IMR-90 (cell line): ENCODE measurements around the gene CTIF. TPM values are rescaled to one million over a fixed set of nuclear protein-coding genes. Genes with fewer than 3 reads are reported as not detected.

Experiments
- ATAC-seq: fragments of 200-7000 bp; cut with Tn5 transposase; 2 replicates; pipeline ENCODE4 v1.9.1; 2020; ENCODE audit warnings: low read depth, mild to moderate bottlenecking, moderate library complexity
- BruUV-seq: library from RNA; stranded (reverse); fragments of 400-500 nt; replicated peaks from 2 replicates; lab custom pipeline; 2021; lab: Mats Ljungman, UMichigan
- CTCF ChIA-PET: fragments of 300-600 bp; formaldehyde crosslinking; extraction: SDS; loops from one replicate; lab custom pipeline; 2021; ENCODE audit warnings: antibody characterized with exemption; lab: Yijun Ruan, JAX
- POLR2A ChIA-PET: fragments of 300-600 bp; sonication (Branson Sonifier 250); formaldehyde crosslinking; loops from one replicate; lab custom pipeline; 2022; ENCODE audit warnings: antibody characterized with exemption; ENCODE audit not compliant: unreplicated experiment; lab: Charles Lee
- DNase-seq: peaks from one replicate; pipeline ENCODE4 v3.0.0; 2013
- H2AFZ ChIP-seq: replicated peaks from 2 replicates; pipeline ENCODE3; 2013; ENCODE audit warnings: low read length, mild to moderate bottlenecking; ENCODE audit not compliant: poor library complexity
- H2AK5ac ChIP-seq: 2 replicates; pipeline ENCODE4 v1.6.1; 2013; ENCODE audit warnings: low read depth, low read length, inconsistent platforms
- H2AK9ac ChIP-seq: replicated peaks from 2 replicates; pipeline ENCODE3; 2013; ENCODE audit warnings: mild to moderate bottlenecking, low read depth, low read length, moderate library complexity; ENCODE audit not compliant: poor library complexity
- H2BK120ac ChIP-seq: 2 replicates; pipeline ENCODE4 v1.6.1; 2013; ENCODE audit warnings: low read depth, low read length, inconsistent platforms
- H2BK15ac ChIP-seq: 3 replicates; pipeline ENCODE4 v1.6.1; 2013; ENCODE audit warnings: low read depth, low read length, inconsistent platforms
- H2BK20ac ChIP-seq: 2 replicates; pipeline ENCODE4 v1.6.1; 2013; ENCODE audit warnings: low read depth, mild to moderate bottlenecking, inconsistent platforms, low read length, moderate library complexity
- H2BK5ac ChIP-seq: 2 replicates; pipeline ENCODE4 v1.6.1; 2013; ENCODE audit warnings: mild to moderate bottlenecking, low read depth, low read length, inconsistent platforms; ENCODE audit not compliant: poor library complexity, severe bottlenecking
- H3K14ac ChIP-seq: replicated peaks from 2 replicates; pipeline ENCODE4 v1.6.1; 2013; ENCODE audit warnings: low read depth, low read length, inconsistent platforms
- H3K18ac ChIP-seq: 2 replicates; pipeline ENCODE4 v1.6.1; 2013; ENCODE audit warnings: low read depth, low read length, control low read depth
- H3K23ac ChIP-seq: 2 replicates; pipeline ENCODE4 v1.6.1; 2013; ENCODE audit warnings: low read depth, low read length, inconsistent platforms
- H3K27ac ChIP-seq: 2 replicates; pipeline ENCODE4 v1.5.1; 2013; ENCODE audit warnings: mild to moderate bottlenecking, control low read depth, low read length; ENCODE audit not compliant: insufficient read depth
- H3K27me3 ChIP-seq: 2 replicates; pipeline ENCODE4 v1.6.1; 2013; ENCODE audit warnings: low read length; ENCODE audit not compliant: control insufficient read depth, insufficient read depth
- H3K36me3 ChIP-seq: 2 replicates; pipeline ENCODE4 v1.6.1; 2013; ENCODE audit warnings: low read length, mixed read lengths; ENCODE audit not compliant: control insufficient read depth, insufficient read depth
- H3K4ac ChIP-seq: 2 replicates; pipeline ENCODE4 v1.6.1; 2013; ENCODE audit warnings: low read depth, low read length, inconsistent platforms
- H3K4me1 ChIP-seq: 2 replicates; pipeline ENCODE4 v1.6.1; 2013; ENCODE audit warnings: low read length, mixed read lengths; ENCODE audit not compliant: control insufficient read depth, insufficient read depth
- H3K4me2 ChIP-seq: 2 replicates; pipeline ENCODE4 v1.6.1; 2013; ENCODE audit warnings: low read depth, mild to moderate bottlenecking, control low read depth, low read length, moderate library complexity
- H3K4me3 ChIP-seq: 2 replicates; pipeline ENCODE4 v1.5.1; 2013; ENCODE audit warnings: low read depth, mild to moderate bottlenecking, control low read depth, low read length, moderate library complexity; ENCODE audit not compliant: insufficient read depth
- H3K56ac ChIP-seq: 2 replicates; pipeline ENCODE4 v1.6.1; 2013; ENCODE audit warnings: low read length, inconsistent platforms; ENCODE audit not compliant: insufficient read depth; ENCODE audit errors: extremely low read depth
- H3K79me1 ChIP-seq, 2 experiments: 2 replicates each; pipeline ENCODE4 v1.6.1; 2013; ENCODE audit warnings: low read length in 2 of 2, inconsistent platforms in 1 of 2, low read depth in 1 of 2
- H3K9ac ChIP-seq: 2 replicates; pipeline ENCODE4 v1.6.1; 2013; ENCODE audit warnings: low read depth, low read length, control low read depth
- H3K9me1 ChIP-seq: 2 replicates; pipeline ENCODE4 v1.6.1; 2013; ENCODE audit warnings: low read length, inconsistent platforms; ENCODE audit not compliant: insufficient read depth
- H3K9me3 ChIP-seq: 2 replicates; pipeline ENCODE4 v1.6.1; 2013; ENCODE audit warnings: low read length; ENCODE audit not compliant: control insufficient read depth, insufficient read depth
- H4K20me1 ChIP-seq: 2 replicates; pipeline ENCODE4 v1.6.1; 2013; ENCODE audit warnings: low read length, inconsistent platforms; ENCODE audit not compliant: insufficient read depth
- H4K5ac ChIP-seq: 2 replicates; pipeline ENCODE4 v1.6.1; 2013; ENCODE audit warnings: mild to moderate bottlenecking, low read depth, low read length, control low read depth
- H4K8ac ChIP-seq, 2 experiments: 2 replicates each; pipeline ENCODE4 v1.6.1; 2013; ENCODE audit warnings: low read depth in 2 of 2, low read length in 2 of 2, control low read depth in 1 of 2, inconsistent platforms in 1 of 2
- H4K91ac ChIP-seq: 2 replicates; pipeline ENCODE4 v1.6.1; 2013; ENCODE audit warnings: low read depth, low read length, inconsistent platforms; ENCODE audit not compliant: insufficient read depth
- BHLHE40 ChIP-seq: fragments of 150-350 bp; IDR thresholded peaks from 2 replicates; pipeline ENCODE4 v1.6.1; 2016; ENCODE audit warnings: mild to moderate bottlenecking, low read depth, low read length
- MXI1 ChIP-seq: IDR thresholded peaks from 2 replicates; pipeline ENCODE4 v1.6.1; 2012; ENCODE audit warnings: low read depth, mild to moderate bottlenecking, low read length, moderate library complexity, borderline replicate concordance
- RCOR1 ChIP-seq: IDR thresholded peaks from 2 replicates; pipeline ENCODE4 v1.6.1; 2012; ENCODE audit warnings: mild to moderate bottlenecking, low read length, improper control_type of control experiment; ENCODE audit not compliant: insufficient replicate concordance
- SMC3 ChIP-seq: fragments of 150-350 bp; IDR thresholded peaks from 2 replicates; pipeline ENCODE4 v1.6.1; 2016; ENCODE audit warnings: low read depth, mild to moderate bottlenecking, antibody characterized with exemption, low read length, moderate library complexity
- WGBS, 2 experiments: methylation state at CpG; one replicate each; pipeline versions ENCODE4 v1.1.5 to v1.1.7; 2013; ENCODE audit warnings: missing lambda C conversion rate in 2 of 2; ENCODE audit not compliant: insufficient read length in 1 of 2; ENCODE audit errors: extremely low coverage in 2 of 2; 5-methylcytosine and 5-hydroxymethylcytosine counted together
- dilution Hi-C: fragments of 300-500 bp; cut with HindIII; formaldehyde crosslinking; loops from one replicate; pipeline ENCODE4 v1.14.3; 2018; ENCODE audit warnings: low sequenced_read_pairs; ENCODE audit not compliant: unreplicated experiment
- in situ Hi-C: fragments of 300-500 bp; cut with MboI; formaldehyde crosslinking; loops from 3 replicates; pipeline ENCODE4 v1.14.3; 2019; ENCODE audit warnings: low sequenced_read_pairs, inconsistent platforms, mixed read lengths
- intact Hi-C: fragments of 100-400 bp; cut with micrococcal nuclease; formaldehyde crosslinking; loops from 2 replicates; pipeline ENCODE4 v1.10.0; 2022
- polyA plus RNA-seq, 3 experiments: library from polyadenylated mRNA; depleted of rRNA; stranded (reverse); fragments of >200 nt; gene quantifications; 2 replicates each; pipeline ENCODE4 v1.2.3, GENCODE V29; 2012; ENCODE audit warnings: low replicate concordance in 1 of 3
- total RNA-seq: library from RNA; depleted of rRNA; stranded (reverse); fragments of >200 nt; gene quantifications from 2 replicates; pipeline ENCODE4 v1.2.3, GENCODE V29; 2012

Gene CTIF
- total and polyA plus RNA-seq, 2 of the 4 experiments (the other 2 are of a cell fraction), result 25.1 to 57.0 TPM

GRCh38 chr18:48638896-48639771, 100.3 kb downstream of the CTIF start:
- Histone ChIP-seq H2BK5ac (no peak overlapping the region), H4K20me1 (peaks cover 35% of the 10 kb centered on the region), H3K56ac (no peak overlapping the region), H3K4me1 (peaks cover 28% of the 10 kb centered on the region), H3K27ac (no peak overlapping the region), H2AFZ (no peak overlapping the region), H3K9me3 (no peaks in the 10 kb centered on the region), H3K4me2 (no peak overlapping the region), H3K9me1 (peaks cover 58% of the 10 kb centered on the region), H3K4ac (no peak overlapping the region), H4K91ac (0 out of 2 replicates have a peak overlapping the region, but pooled peaks have one; percentile 66), H4K8ac (no peak overlapping the region), H2AK9ac (peak overlapping the region; percentile 39), H2AK5ac (peak overlapping the region; percentile 11; the same call in 1 of the 2 replicates), H3K9ac (no peak overlapping the region), H3K36me3 (peaks cover 17% of the 10 kb centered on the region), H3K23ac (no peak overlapping the region), H4K5ac (no peak overlapping the region), H2BK15ac (no peak overlapping the region), H2BK120ac (no peak overlapping the region), H3K27me3 (no peaks in the 10 kb centered on the region), H3K18ac (no peak overlapping the region), H2BK20ac (no peak overlapping the region), H3K14ac (no peak overlapping the region), H3K4me3 (no peak overlapping the region), H3K79me1 (peaks cover 60 to 100% of the 10 kb centered on the region in 2 experiments)
- DNase-seq (no peak), ATAC-seq (no peak)
- no TSS peak for BruUV-seq
- in situ Hi-C loops (loop anchor here (25.0 kb wide), 1 partner anchor 1648 kb away; the partner anchor contains the start of genes CXXC1 and MBD1), dilution Hi-C loops (no loop called here), intact Hi-C loops (no loop called here)
- CTCF ChIA-PET, result no interaction called here
- 93% methylated on average over 12 of the region's 17 CpGs; no CpG with 5 or more reads in 1 of the 2 experiments for WGBS, 2 experiments
- TF ChIP-seq MXI1 (no peak), BHLHE40 (no peak), RCOR1 (no peak), SMC3 (no peak)
- POLR2A ChIA-PET, result no interaction called here
